Transverse colon (tissue), 3 donors: ENCODE results near the gene PLPP1.

Experiments
- CTCF ChIP-seq, 5 experiments: fragments of 200-600 bp in 3 of 5; fragments of 450-650 bp in 2 of 5; sonication (generic) in 3 of 5; IDR thresholded peaks; 1 replicate in 2 of 5; 2 replicates in 3 of 5; pipeline ENCODE4 v1.5.1; 2016 to 2017; ENCODE audit warnings: antibody characterized with exemption in 5 of 5, inconsistent platforms in 3 of 5, mild to moderate bottlenecking in 2 of 5, moderate library complexity in 1 of 5
- POLR2A ChIP-seq: fragments of 450-650 bp; IDR thresholded peaks from one replicate; pipeline ENCODE4 v1.6.1; 2016; ENCODE audit warnings: antibody characterized with exemption, mild to moderate bottlenecking, moderate library complexity

GRCh38 chr5:55530669-55531068 lies 4.1 kb downstream of the PLPP1 start:
- TF ChIP-seq POLR2A (no peak), CTCF (IDR thresholded peaks at IDR 0.05) (no peak)
